NT2/D1 (cell line): Measurements from ENCODE around the gene DNAH8.
"Not testable (repeated sequence)": the region's sequence is repeated elsewhere in the genome, so short reads cannot be mapped to it uniquely, and the experiment has no call there.

Experiments
- DNase-seq: peaks from one replicate; pipeline ENCODE4 v3.0.0-alpha.2; 2011; ENCODE audit warnings: low read depth, low spot score
- H3K27me3 ChIP-seq: 2 replicates; pipeline ENCODE4 v1.6.0; 2011; ENCODE audit warnings: mild to moderate bottlenecking; ENCODE audit not compliant: insufficient read length, insufficient read depth
- H3K36me3 ChIP-seq: 2 replicates; pipeline ENCODE4 v1.6.1; 2011; ENCODE audit warnings: mild to moderate bottlenecking, low read length, mixed read lengths; ENCODE audit not compliant: insufficient read depth, insufficient read length
- H3K4me1 ChIP-seq: 2 replicates; pipeline ENCODE4 v1.5.1; 2011; ENCODE audit not compliant: insufficient read depth, insufficient read length
- H3K4me3 ChIP-seq: 2 replicates; pipeline ENCODE4 v1.5.1; 2011; ENCODE audit warnings: low read depth; ENCODE audit not compliant: insufficient read length
- H3K9ac ChIP-seq: 2 replicates; pipeline ENCODE4 v1.6.0; 2011; ENCODE audit warnings: low read depth; ENCODE audit not compliant: insufficient read length
- H3K9me3 ChIP-seq: 2 replicates; pipeline ENCODE4 v1.5.1; 2011; ENCODE audit warnings: mild to moderate bottlenecking, low read length; ENCODE audit not compliant: insufficient read depth
- SUZ12 ChIP-seq: IDR thresholded peaks from 2 replicates; pipeline ENCODE4 v1.6.1; 2011; ENCODE audit not compliant: insufficient read length, insufficient read depth; ENCODE audit errors: extremely low read depth
- YY1 ChIP-seq: IDR thresholded peaks from 2 replicates; pipeline ENCODE4 v1.6.1; 2011; ENCODE audit not compliant: insufficient read length, insufficient read depth
- ZNF274 ChIP-seq: IDR thresholded peaks from 2 replicates; pipeline ENCODE4 v1.6.1; 2011; ENCODE audit warnings: mild to moderate bottlenecking, low read depth, low read length

DNAH8 gene

DNA sequence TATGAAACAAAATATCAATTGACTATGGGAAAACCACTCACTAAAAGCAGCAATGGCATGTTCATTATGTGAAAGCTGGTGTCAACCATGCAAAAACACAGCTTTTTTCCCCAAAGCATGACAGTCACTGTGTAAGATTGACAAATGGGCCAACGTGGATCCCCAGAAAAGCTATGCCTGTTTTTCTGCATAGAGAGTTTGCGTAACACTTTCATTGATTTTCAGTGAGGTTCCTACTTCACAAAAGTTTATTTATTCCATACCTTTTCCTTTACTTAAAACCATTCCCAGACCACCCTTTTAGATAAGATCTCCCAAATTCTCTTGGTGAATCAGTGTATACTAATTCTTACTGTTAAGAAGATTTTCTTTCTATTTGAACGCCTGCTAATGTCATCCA is 195.1 kb downstream of the DNAH8 start:
- no peak for DNase-seq
- H3K36me3 ChIP-seq, result no peaks in the 10 kb centered on the region
- H3K9ac ChIP-seq, result no peak overlapping the region
- TF ChIP-seq YY1 (no peak), SUZ12 (no peak), ZNF274 (no peak)
- no peaks in the 10 kb centered on the region for H3K4me1 ChIP-seq
- H3K27me3 ChIP-seq, result no peaks in the 10 kb centered on the region
- H3K9me3 ChIP-seq, result no peaks in the 10 kb centered on the region
- no peak overlapping the region for H3K4me3 ChIP-seq

- Histone ChIP-seq H3K36me3 (no peaks in the 10 kb centered on the region), H3K9ac (no peak overlapping the region), H3K4me1 (no peaks in the 10 kb centered on the region), H3K27me3 (no peaks in the 10 kb centered on the region), H3K4me3 (no peak overlapping the region), H3K9me3 (no peaks in the 10 kb centered on the region)
- no peak for TF ChIP-seq ZNF274
- TF ChIP-seq YY1, result no peak
- TF ChIP-seq SUZ12, result no peak
- DNase-seq, result no peak
These were observed 197.3 kb downstream of the DNAH8 start for GRCh38 chr6:38912378-38912777.

GRCh38 chr6:38915205-38915925 is 200.3 kb downstream of the DNAH8 start:
- TF ChIP-seq YY1 (no peak), SUZ12 (no peak), ZNF274 (no peak)
- no peaks in the 10 kb centered on the region for H3K27me3 ChIP-seq
- no peaks in the 10 kb centered on the region for H3K4me1 ChIP-seq
- no peak overlapping the region for H3K4me3 ChIP-seq
- no peak for DNase-seq
- H3K9ac ChIP-seq, result no peak overlapping the region
- H3K9me3 ChIP-seq, result no peaks in the 10 kb centered on the region
- no peaks in the 10 kb centered on the region for H3K36me3 ChIP-seq

GRCh38 chr6:38921540-38921939 is 206.4 kb downstream of the DNAH8 start:
- not testable (repeated sequence) for H3K27me3 ChIP-seq, H3K9me3 ChIP-seq, H3K9ac ChIP-seq, DNase-seq, H3K36me3 ChIP-seq, H3K4me3 ChIP-seq, H3K4me1 ChIP-seq

GRCh38 chr6:38924791-38925509 is 209.8 kb downstream of the DNAH8 start:
- no peaks in the 10 kb centered on the region for H3K27me3 ChIP-seq
- DNase-seq, result no peak

GRCh38 chr6:38929560-38929959 is 214.4 kb downstream of the DNAH8 start:
- Histone ChIP-seq H3K36me3 (no peaks in the 10 kb centered on the region), H3K9ac (no peak overlapping the region), H3K27me3 (no peaks in the 10 kb centered on the region), H3K9me3 (no peaks in the 10 kb centered on the region), H3K4me1 (no peaks in the 10 kb centered on the region), H3K4me3 (no peak overlapping the region)
- DNase-seq, result no peak
- TF ChIP-seq YY1 (no peak), SUZ12 (no peak), ZNF274 (no peak)

More at GRCh38 chr6:38924791-38925509, 209.8 kb downstream of the DNAH8 start:
- H3K4me3 ChIP-seq, result no peak overlapping the region
- H3K36me3 ChIP-seq, result no peaks in the 10 kb centered on the region
- TF ChIP-seq SUZ12 (no peak), ZNF274 (no peak), YY1 (no peak)
- no peaks in the 10 kb centered on the region for H3K9me3 ChIP-seq
- no peaks in the 10 kb centered on the region for H3K4me1 ChIP-seq
- H3K9ac ChIP-seq, result no peak overlapping the region

DNA sequence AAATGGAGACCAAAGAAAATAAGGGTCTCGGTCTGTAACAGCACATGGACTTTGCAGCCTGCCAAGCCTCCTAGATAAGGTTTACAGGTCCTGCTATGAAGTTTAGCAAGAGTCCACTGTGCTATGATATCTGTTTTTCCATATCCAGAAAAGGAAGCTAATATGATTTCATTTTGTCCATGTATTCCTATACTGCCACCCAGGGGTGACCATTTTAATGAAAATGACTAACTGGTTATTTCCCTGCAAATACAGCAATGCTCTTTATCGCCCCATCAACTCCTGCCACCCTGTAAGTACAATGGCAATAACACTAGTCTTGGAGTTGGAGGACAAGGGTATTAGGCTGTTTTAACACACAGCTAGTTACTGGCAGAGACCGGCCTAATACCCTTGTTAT is 218.3 kb downstream of the DNAH8 start:
- H3K27me3 ChIP-seq, result no peaks in the 10 kb centered on the region
- no peaks in the 10 kb centered on the region for H3K36me3 ChIP-seq
- H3K4me1 ChIP-seq, result no peaks in the 10 kb centered on the region
- H3K4me3 ChIP-seq, result no peak overlapping the region
- DNase-seq, result no peak
- no peaks in the 10 kb centered on the region; the same call in 1 of the 2 replicates for H3K9me3 ChIP-seq
- TF ChIP-seq SUZ12 (no peak), ZNF274 (no peak), YY1 (no peak)
- H3K9ac ChIP-seq, result no peak overlapping the region
